CD4-positive, alpha-beta T cell treated with Interleukin-6 for 4 hours (primary cell): ENCODE measurements around the gene P2RX6.
"Not testable (repeated sequence)": the region's sequence is repeated elsewhere in the genome, so short reads cannot be mapped to it uniquely, and the experiment has no call there.

ENCODE experiments used
- DNase-seq: peaks from one replicate; pipeline ENCODE4 v3.0.0-alpha.2; 2020; ENCODE audit warnings: mixed read lengths

Gene P2RX6

GRCh38 chr22:21014726-21015465, at the start of gene P2RX6:
Gene P2RX6 (plus strand): TSS chr22:21015165. CDS start chr22:21015175, 10 bp downstream.
- no peak for DNase-seq

DNA sequence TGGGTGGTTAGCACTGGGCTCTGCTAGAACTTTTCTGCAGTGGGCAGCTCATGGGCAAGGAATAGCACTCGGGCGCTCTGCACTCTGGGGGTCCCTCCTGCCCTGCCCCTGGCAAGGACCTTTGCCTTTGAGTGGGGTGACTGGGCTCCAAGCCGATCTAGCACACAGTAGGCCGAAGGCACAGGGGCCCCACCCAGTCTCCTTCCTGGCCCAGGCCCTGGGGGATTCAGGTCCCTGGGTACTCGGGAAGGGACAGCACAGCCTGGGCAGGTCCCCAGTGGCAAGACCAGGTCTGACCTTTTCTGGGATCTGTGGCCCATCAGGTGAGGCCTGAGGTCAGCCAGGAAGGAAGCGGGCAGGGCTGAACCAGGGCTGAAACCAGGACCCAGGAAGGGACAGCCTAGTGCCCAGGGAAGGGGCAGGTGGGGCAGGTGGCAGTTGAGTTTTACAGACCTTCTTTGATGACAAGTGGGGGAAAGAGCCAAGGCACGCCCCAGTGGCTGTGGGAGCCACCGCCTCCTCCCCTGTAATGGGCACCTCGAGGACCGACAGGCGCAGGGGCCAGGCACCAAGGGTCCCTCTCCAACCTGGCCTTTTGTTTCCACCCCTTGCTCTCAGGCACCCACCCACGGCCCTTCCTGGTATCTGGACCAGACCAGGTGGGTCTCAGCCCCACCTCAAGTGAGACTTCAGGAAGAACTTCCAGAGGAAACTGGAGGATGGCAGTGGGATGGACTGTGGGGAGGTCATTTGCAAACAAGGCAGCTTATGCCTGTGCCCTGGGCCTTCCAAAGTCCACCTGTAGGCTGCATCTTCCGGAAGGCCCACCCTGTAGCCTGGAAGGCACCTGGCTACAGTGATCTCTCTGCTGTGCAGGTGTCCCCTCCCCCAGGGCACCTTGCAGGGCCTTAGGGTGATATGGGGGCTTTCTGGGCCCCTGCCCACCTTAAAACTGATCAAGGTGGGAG, 48.8 kb upstream of the P2RX6 start:
- no peak for DNase-seq

DNA sequence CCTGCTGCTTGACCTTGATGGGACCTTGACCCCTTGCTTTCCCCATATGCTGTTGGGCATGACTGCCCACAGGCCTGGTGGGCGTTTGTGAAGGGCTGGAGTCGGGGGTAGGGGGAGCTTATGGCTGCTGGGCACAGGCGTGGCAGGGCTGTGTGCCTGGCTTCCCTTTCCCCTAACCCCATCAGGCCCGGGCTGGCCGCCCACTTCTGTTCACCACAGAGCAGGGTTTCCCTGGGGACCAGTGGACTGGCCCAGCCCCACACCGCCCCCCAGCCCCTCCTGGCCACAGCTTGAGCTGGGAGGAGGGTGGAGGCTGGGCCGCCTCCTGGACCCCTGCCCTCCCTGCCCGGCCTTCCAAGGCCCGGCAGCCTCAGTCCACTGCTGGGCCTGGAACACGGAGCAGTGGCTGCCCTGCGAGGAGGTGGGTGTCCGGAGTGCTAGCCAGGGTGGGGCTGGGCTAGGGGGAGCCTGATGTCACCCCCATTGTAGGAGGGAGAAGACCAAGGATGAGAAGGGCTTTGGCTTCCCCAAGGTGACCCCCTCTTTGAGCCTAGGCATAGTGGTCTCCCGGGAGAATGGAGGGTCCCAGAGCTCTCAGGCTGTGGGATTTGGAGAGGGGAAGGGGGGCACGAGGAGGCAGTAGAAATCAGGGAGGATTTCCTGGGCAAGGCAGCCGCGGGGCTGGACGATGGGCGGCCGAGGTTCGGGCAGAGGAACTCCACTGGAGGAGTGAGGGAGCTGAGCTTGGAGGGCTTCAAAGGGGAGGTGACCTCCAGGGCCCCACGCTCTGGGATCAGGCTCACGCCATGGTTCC, 47.9 kb upstream of the P2RX6 start, which contains the start of gene AIFM3:
Gene AIFM3, plus strand, starts transcription at position 373 of the 814 bp plus-strand sequence. CDS start 690 bp downstream, outside the sequence.
- DNase-seq = no peak

- no peak for DNase-seq
Observed at GRCh38 chr22:20967697-20968211, 47.2 kb upstream of the P2RX6 start.

- DNase-seq = no peak
Observed at GRCh38 chr22:20968281-20968977, 46.5 kb upstream of the P2RX6 start.

DNA sequence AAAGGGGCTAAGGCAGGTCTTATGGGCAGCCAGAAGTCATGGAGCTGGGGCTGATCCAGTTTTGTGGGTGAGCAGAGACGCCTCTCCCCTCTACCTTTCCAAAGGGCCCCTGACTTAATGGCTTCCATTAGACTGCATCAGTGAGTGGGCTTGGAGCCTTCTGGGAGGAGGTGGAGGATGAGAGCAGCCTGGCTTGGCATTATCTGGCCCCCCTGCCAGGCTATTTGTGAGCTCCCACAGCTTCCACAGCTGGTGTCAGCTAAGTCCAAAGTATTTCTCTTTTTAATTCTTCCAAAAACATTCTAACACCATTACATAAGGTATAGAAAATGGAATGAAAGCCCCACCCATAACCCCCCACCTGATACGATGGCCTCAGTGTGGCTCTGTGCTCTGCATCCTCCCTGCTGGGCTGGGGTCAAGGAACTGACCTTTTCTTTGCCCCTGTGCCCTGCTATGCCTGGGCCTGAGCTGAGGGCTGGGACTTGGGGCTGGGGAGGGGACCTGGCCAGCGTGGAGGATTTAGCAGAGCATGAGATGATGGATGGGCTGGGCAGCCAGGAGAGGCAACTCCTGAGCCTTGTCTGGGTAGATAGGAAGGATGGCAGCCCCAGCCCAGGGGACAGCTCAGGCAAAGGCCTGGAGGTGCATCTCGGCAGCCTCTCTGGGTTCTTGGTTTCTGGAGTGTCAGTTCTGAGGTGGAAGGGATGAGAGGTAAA, 43.9 kb upstream of the P2RX6 start:
- no peak for DNase-seq

DNA sequence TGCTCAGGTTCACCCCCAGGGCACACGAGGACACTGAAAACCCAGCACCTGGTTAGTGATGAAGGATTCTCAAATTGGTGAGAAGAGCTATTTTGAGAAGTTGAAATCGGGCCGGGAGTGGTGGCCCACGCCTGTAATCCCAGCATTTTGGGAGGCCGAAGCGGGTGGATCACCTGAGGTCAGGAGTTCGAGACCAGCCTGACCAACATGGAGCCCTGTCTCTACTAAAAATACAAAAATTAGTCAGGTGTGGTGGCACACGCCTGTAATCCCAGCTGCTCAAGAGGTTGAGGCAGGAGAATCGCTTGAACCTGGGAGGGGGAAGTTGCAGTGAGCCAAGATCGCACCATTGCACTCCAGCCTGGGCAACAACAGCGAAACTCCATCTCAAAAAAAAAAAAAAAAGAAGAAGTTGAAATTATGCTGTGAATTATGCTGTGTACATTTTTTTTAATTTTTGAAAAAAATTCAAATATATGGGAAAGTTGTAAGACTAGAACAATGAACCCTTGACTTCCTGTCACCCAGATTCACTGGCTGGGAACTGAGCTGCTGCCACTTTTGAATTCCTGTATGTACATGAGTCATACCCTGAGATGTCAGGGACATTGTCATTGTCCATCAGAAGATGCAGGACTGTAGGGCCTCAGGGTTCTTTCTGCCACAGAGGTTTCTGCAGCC, 42.8 kb upstream of the P2RX6 start:
- not testable (repeated sequence) for DNase-seq

GRCh38 chr22:20972933-20973577, 41.9 kb upstream of the P2RX6 start:
- no peak for DNase-seq

- no peak for DNase-seq
Observed at GRCh38 chr22:20973634-20974286, 41.2 kb upstream of the P2RX6 start.

DNA sequence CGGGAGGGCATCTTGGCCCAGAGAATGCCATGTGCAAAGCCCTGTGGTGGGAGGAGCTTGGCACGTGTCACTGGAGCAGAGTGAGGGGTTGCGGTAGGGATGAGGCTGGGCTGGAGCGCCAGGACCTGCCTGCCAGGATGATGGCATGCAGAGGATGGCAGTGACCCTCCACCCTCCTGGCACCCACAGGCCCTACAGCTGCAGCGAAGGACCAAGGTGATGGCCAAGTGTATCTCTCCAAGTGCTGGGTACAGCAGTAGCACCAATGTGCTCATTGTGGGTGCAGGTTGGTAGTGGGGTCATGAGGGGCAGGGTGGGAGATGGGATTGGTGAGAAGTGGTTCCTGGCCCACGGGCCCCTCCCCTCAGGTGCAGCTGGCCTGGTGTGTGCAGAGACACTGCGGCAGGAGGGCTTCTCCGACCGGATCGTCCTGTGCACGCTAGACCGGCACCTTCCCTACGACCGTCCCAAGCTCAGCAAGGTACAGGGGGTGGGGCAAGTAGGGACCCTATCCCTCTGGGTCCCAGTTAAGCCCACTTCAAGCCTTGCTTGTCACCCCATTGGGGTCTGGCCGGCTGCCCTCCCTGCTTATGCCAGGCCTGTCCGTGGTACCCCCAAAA, 40.5 kb upstream of the P2RX6 start:
- no peak for DNase-seq

- DNase-seq = no peak
Observed at GRCh38 chr22:20975541-20976290, 39.2 kb upstream of the P2RX6 start.

DNA sequence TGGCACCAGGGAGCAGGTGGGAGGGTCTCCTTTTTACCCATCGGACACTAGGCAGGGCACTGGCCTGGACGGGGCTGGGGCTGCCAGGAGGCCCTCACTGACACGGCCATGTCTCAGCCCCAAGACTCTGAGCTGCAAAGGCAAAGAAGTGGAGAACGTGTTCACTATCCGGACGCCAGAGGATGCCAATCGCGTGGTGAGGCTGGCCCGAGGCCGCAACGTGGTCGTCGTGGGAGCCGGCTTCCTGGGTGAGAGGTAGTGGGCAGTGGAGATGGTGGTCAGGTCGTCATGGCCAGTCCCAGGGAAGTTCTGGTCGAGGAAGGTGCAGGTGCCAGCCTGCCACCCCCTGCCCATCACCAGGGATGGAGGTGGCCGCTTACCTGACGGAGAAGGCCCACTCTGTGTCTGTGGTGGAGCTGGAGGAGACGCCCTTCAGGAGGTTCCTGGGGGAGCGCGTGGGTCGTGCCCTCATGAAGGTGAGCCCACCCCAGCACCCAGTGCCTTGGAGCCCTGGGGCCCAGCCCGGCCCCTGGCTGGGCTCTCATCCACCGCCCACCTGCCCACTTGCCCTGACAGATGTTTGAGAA, 38.6 kb upstream of the P2RX6 start:
- DNase-seq = no peak

- DNase-seq = no peak
Observed at GRCh38 chr22:20977019-20977418, 37.9 kb upstream of the P2RX6 start.

DNA sequence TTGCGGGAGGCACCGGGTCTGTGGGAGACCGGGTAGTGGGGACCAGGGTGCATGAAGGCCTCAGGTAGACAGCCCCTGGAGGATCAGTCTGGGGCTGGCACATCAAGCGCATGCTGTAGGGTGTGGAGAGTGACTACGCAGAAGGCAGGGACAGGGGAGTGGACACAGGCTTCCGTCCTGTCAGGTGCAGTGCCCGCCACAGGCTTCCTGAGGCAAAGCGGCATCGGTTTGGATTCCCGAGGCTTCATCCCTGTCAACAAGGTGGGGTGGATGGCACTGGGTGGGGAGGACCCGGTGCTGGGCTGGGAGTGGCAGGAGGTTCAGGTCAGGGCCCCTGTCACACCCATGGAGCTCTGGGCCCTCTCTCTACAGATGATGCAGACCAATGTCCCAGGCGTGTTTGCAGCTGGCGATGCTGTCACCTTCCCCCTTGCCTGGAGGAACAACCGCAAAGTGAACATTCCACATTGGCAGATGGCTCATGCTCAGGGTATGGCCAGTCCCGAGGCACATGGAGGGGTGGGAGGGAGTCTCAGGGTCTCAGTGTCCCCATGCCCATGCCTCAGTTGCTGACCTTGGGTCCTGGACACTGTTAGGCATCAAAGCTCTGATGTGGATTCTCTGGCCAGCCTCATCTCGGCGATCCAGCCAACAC, 37.3 kb upstream of the P2RX6 start:
- DNase-seq = no peak

GRCh38 chr22:20978419-20978818, 36.5 kb upstream of the P2RX6 start:
- DNase-seq = no peak

GRCh38 chr22:20979243-20979809, 35.6 kb upstream of the P2RX6 start:
- peak; percentile 62 for DNase-seq

DNA sequence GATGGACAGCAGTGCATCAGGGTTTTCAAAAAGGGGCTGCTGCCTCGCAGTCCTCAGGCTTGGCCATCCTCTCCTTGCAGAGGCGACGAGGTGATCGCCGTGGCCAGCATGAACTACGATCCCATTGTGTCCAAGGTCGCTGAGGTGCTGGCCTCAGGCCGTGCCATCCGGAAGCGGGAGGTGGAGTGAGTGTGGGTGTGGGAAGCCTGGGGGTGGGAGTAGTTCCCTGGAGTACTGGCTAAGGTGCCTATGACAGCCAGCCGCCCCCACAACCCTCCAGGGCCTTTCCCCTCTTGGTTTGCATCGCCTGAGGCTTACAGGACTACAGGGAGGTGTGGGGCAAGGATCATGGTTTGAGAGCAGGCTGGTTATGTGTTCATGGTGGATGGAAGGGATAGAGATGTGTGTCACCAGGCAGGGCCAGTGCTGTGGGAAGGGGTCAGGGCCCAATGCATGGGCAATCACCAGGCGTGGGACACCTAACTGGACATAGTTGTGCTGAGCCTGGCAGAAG, 35.0 kb upstream of the P2RX6 start:
- DNase-seq = no peak
